HG03575 (cell line): ENCODE results near the gene RNF212.
"Not testable (repeated sequence)": the region's sequence is repeated elsewhere in the genome, so short reads cannot be mapped to it uniquely, and the experiment has no call there.

Experiments
- ATAC-seq: cut with Tn5 transposase; IDR thresholded peaks from one replicate; pipeline ENCODE4 v1.9.1; 2021; ENCODE audit not compliant: unreplicated experiment, insufficient number of reproducible peaks, low FRiP score; ENCODE audit errors: extremely low read depth

The RNF212 gene

DNA sequence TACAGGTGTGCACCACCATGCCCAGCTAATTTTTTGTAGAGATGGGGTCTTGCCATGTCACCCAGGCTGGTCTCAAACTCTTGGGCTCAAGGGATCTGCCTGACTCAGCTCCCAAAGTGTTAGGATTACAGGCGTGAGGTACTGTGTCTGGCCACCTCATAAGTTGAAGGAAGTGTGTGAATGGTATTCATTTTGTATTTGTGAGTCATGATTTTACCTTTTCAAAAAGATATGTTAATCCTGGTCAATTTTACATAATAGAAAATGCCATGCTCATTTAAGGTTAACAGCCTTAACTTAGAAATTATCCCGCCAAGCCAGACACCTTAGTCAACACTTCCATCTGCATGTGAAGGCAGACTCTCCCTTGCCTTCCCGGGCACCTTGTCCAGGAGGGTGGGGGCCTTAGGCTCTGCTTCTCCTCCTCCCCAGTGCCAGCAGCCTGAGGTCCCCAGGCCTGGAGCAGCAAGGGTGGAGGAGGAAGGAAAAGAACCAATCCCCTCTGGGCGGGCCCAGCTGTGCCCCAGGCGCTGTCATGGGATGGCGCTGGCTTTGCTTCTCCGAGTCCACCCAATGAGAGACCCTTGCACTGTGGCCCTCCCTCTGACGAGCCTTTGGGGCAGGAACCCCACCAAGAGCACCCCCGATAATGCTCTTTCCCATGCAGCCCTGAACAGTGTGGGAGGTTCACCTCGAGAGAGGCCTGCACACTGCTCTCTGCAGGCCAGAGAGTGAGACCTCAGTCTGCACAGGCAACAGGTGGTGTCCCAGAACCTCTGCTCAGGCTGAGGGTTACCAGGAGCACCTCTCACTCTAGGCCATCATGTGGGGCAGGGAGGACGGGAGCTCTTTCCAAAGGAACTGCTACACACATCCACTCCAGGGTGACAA lies 37.3 kb downstream of the RNF212 start:
- ATAC-seq, result no peak

DNA sequence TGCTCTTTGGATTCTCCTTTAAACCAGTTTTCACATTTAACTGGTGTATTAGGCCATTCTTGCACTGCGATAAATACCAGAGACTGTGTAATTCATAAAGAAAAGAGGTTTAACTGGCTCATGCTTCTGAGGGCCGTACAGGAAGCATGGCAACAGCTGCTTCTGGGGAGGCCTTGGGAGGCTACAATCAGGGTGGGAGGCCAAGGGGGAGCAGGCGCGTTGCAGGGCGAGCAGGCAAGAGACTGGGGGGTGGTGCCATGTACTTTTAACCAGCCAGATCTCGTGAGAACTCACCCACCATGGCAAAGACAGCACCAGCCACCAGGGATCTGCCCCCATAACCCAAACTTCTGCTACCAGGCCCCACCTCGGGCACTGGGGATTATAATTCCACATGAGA lies 38.1 kb downstream of the RNF212 start:
- no peak for ATAC-seq

DNA sequence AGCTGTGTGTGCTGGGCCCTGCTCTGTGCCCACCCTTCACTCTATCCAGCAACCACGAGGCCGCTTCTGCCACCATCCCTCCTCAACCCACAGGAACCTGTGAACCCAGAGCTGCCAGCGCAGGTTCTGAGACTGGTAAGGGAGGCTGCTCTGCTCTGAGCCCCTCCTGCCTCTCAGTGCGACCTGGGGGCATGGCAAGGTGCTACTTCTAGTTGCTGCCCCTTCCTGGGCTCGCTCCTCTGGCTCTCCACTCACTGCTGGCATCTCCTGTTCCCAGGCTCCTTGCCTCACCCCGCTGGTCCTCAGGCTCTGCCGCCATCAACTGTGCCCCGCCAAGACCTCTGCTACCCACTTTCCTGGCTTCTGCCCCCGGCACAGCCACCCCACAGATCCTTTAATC lies 39.3 kb downstream of the RNF212 start:
- ATAC-seq, result no peak

DNA sequence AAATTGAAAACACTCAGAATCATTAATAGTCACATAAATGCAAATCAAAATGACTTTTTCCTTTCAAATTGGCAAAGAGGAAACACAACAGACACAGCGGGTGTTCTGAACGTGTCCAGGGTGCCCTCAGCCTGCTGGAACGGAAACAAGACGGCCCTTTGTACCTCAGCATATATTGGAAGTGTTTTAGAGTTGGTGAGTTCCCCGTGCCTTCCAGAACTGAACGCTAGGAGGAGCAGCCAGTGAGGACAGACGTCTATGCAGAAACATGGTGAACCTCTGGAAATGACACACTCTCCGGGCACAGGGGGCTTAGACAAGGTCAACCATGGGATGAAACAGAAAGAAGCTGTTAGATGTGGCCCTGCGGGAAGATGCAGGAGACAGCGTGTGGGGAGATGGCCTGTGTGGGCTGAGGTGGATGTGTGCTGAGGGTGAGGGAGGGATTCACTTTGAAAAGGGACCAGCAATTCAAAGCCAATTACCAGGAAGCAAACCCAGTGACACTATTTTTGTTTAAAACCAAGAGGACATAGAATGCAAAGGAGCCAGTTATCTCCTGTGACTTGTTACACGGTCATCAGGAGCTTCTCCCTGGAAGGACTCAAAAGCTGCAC lies 40.4 kb downstream of the RNF212 start:
- no peak for ATAC-seq

DNA sequence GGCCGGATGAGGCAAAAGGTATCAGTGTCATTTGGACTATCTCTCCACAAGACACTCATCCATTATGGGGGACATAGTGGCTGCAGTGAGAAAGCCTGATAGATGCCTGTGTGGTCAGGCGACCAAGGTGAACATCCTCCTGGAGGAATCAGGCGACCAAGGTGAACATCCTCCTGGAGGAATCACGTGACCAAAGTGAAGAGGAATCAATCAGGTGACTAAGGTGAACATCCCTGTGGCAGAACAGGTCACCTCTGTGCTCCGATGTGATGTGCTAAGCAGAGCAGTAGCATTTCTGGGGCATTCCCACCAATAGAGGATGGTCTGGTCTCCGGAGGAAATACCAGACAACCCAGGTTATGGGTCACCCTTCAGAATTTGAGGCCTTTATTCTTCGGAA lies 44.0 kb downstream of the RNF212 start:
- ATAC-seq, result no peak

DNA sequence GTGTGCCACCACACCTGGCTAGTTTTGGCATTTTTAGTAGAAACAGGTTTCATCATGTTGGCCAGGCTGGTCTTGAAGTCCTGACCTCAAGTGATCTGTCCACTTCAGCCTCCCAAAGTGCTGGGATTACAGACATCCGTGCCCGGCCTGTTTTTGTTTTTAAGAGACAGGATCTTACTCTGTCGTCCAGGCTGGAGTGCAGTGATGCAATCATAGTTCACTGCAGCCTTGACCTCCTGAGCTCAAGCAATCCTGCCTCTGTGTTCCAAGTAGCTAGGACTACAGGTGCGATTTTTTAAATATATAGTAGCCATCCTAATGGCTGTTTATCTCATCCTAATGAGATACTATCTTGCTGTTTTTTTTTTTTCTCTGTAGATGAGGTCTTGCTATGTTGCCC lies 47.6 kb downstream of the RNF212 start:
- no peak for ATAC-seq

DNA sequence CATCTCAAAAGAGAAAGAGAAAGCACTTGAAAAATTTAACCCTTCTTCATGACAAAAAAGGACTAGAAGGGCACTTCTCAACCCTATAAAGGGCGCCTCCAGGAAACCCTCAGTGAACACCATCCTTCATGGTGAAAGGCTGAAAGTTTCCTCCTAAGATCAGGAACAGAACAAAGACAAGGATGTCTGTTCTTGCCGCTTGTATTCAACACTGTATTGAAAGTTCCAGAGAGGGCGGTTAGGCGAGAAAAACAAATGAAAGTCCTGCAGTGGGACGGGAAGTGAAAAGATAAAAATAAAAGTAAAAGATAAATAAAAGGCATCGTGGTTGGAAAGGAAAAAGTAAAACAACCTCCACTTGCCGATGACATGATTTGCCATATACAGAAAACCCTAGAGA lies 50.9 kb downstream of the RNF212 start:
- no peak for ATAC-seq

DNA sequence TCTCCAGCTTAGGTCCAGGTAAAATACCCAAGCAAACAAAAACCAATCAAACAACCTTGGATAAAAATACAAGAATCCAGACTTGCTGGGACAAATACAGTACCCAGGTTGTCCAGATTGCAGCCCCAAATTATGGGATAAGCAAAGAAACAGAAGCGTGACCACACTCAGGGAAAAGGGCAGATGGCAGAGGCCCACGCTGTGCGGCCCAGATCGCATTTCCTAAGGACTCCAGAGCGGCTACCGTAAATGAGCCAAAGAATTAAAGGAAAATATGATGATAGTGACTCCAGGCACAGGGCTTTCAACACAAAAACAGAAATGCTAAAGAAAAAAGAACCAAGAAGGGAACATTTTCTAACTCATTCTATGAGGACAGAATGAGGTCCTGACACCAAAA lies 51.6 kb downstream of the RNF212 start:
- no peak for ATAC-seq

DNA sequence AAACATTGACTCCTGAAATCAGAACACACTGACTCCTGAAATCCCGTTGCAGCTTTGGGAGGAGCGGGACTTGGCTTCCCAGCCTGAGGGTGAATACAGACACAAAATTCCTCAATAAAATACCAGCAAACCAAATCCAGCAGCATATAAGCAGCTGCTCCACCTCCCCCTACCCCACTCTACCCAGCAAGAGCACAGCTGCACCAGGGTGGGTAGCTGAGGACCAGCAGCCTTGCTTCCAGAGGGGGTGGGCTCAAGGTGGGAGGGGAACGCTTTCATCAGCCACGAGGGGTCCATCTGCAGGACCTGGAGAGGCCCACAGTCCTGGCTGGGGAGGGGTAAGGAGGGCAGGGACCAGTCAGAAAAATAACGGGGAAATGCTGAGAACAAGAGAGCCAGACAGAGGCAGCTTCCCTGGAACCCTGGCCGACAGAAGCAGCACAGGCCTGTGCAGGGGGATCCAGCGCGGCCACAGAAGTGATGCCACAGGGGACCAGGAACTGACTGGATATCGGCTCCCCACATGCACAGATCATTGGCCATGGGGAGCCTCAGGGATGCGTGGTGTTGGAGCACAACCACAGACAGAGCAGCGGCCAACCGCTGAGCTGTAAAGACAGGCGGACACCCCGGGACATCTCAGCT lies 52.2 kb downstream of the RNF212 start:
- no peak for ATAC-seq

DNA sequence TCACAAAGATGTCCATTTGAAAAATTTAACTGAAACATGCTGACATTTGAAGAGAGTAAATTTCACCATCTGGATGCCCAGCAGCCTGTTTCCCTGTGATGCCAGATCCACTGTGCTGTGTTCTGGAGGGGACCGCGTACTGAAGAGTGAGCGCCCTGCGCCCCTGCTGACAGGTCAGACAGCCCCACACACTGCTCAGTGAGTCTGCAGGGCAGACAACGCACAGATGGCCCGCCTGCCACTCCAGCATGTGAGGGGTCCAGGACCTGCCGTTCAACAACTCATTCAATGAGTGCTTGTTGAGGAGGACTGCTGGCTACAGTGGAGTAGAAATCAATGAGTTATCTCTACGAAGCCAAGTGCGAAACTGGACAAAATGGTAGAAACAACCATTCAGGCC lies 52.7 kb downstream of the RNF212 start:
- ATAC-seq, result no peak

DNA sequence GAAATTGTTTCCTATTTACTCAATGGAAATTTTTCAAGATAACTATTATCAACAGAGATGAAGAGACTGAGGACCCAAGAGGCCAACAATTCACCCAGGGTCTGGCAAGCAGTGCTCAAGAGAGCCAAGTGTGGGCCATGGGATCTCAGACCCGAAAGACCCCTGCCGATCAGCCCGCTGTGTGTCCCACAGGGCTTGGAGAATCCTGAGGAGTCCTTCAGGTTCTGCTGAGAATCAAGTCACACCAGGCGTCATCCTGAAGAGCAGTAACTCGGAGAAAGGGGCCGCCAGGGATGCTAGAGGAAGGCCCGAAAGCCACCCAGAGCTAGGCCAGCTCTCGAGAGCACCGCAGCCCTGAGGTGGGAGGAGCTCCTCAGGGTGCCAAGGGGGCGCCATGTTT lies 53.2 kb downstream of the RNF212 start:
- no peak for ATAC-seq

DNA sequence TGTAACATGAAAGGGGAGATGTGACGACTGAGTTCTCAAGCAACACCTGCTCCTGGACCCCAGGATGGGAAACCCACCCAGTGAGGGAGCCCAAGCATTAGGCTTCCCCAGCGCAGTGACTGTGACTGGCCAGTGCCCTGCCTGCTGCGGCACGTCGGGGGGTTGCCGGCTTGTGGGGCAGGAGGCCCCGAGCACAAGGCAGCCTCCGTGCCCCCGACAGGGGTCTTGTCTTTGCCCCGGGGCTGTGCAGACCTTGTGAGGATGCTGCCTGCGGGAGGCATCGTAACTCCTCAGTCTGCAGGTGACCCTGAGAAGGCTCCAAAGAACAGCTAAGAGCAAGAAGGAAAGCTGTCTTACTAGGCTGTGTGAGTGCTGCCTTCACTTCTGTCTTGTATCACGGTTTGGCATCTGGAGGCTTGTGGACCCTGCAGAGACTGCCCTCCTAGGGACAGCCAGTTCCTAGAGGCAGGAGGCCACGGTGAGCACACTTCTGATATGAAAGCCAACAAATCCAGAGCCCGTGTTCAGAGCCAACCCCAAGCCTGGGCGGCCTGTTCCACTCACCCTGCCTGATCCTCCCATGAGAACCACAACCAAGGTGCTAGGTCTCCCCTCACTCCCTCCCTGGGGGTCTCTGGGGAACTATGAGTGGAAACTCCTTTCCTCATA lies 54.2 kb downstream of the RNF212 start:
- ATAC-seq, result no peak

DNA sequence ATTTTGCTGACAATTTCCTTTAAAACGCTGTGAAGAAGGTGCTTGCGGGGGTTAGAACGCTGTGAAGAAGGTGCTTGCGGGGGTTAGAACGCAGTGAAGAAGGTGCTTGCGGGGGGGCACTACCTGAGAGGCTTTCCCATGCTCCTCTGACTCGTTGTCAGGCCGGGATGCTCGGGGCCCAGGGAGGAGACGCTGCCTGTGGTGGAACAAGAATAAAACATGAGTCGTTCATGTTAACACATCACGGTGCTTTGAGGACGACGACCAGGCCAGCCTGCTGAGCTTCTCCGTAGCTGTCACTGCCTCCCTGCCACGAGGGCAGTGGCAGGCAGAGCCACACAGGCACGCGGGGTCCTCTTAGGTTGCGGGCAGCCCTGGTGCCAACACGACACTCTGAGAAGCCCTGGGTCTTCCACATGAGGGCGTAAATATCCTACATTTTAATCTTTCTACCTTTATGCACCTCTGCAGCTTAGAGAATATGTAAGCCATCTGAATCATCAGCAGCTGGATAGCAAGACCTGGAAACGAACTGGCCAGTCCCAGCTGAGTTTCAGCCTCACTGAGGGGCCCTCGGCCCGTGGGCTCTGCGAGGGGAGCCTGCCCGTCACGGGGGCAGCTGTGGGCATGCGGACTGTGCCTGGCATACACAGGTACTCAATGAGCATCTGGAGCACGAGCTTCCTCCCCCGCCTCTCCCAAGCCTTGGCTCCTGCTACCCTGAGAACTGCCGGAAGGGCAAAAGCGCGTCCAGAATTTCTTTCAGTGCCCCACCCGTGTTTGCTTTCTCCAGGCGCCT lies 55.0 kb downstream of the RNF212 start:
- ATAC-seq, result no peak

DNA sequence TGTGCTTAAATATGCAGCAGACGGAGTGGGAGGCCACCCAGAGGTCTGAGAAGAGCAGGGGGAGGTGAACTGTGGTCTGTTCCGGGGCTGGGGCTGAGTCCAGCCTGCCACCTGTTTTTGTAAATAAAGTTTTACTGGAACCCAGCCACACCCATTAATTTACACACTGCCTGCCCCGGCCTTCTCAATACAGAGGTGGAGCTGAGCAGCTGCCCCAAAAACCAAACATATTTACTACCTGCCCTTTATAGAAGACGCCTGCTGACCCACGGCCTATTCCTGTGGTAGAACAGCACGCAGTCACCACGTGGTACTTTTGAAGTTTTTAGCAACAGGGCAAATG lies 56.0 kb downstream of the RNF212 start:
- ATAC-seq, result no peak

DNA sequence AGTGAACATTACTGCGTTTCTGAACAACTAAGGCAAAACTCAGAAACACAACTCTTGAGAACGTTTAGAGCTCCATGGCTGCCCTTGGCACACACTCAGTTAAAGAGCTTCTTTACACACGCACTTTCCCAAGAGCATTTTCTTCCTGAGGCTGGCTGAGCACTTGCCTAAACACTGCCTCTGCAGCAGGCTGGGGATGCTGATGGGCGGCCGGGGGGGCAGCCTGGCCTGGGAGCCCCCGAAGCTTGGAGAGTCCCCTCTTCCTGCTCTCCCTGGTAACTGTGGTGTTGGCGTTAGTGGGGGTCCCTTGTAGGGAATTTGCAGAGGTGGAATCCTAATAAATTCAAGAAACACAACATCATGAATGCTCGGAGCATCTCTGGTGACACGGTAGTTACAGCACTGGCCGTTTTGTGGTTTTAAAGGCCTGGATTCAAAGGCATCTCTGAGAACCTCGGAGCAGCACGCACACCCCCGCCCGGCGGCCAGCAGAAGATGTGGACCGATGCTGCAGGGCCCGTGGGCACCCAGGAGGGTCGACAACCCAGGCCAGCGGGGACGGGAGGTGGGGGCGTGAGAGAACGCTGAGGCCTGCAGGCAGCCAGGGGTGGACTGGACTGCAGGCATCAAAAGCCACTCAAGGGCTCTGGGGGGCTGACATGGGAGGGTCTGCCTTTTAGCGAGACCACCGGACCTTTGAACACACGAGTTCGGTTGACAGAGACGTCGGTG lies 56.5 kb downstream of the RNF212 start:
- no peak for ATAC-seq

DNA sequence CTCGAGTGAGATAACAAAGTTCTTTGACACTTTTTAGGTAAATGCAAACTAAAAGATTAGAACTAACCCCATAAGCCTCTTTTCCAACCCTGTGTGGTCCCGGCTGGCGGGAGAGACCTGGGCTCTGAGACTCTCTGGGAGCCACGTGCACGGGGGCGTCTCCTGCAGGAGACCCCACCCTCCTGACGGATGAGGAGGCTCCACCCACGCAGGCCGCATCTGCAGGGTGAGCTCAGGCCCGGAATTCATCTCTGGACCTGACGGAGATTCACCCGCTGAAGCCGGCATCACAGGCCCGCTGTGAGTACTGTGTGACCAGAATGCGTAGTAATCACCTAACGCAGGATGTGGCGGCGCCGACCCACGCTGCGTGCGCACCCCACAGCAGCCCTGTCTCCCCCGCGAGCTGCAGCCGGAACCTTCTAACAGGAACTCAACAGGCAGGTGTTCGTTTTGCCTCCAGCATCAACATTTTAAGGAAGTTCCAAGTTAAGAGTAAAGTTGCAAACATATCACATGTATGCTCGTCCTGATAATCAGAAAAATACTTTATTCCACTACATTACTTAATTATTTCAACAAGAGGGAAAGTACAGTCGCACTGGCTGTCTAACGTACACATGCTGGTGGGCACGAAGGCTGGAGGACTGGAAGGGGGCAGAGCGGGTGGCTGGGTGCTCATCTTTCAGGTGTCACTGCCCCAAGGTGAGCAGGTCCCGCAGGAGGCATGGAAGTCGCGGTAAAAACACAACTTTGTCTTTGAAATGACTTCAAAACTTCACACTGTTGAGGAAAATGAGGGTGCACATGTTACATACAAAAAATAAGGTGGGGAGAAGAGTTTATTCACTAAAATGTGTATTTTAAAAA lies 57.4 kb downstream of the RNF212 start:
- ATAC-seq, result no peak

DNA sequence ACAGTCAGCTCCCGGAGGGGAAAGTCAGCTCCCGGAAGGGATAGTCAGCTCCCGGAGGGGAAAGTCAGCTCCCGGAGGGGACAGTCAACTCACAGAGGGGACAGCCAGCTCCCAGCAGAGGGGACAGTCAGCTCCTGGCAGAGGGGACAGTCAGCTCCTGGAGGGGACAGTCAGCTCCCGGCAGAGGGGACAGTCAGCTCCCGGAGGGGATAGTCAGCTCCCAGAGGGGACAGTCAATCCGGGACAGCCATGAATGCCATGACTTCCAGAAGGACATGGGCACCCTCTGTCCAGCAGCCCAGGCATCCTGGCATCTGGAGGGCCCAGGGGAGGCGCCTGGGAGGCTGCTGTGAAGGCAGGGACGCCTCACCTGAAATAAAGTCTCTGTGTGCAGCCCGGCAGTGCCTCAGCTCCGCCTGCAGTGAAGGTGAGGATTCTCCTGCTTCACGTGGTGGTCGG lies 58.1 kb downstream of the RNF212 start:
- not testable (repeated sequence) for ATAC-seq
